Mucosa of descending colon (tissue), 3 donors: Measurements from ENCODE around the gene CCDC40. TPM values are rescaled to one million over a fixed set of nuclear protein-coding genes. Genes with fewer than 3 reads are reported as not detected.

Experiments used
- ATAC-seq: fragments of 200-7000 bp; cut with Tn5 transposase; one replicate; pipeline ENCODE4 v1.9.1; 2020; ENCODE audit warnings: mild to moderate bottlenecking, moderate library complexity
- DNase-seq, 3 donors: peaks; one replicate each; pipeline ENCODE4 v3.0.0-alpha.2; 2020
- H3K36me3 ChIP-seq: fragments of 200-600 bp; one replicate; pipeline ENCODE4 v1.8.0; 2021; ENCODE audit warnings: low read depth, mild to moderate bottlenecking
- H3K4me1 ChIP-seq: fragments of 200-600 bp; one replicate; pipeline ENCODE4 v1.8.0; 2021; ENCODE audit warnings: low read depth, mild to moderate bottlenecking
- H3K4me3 ChIP-seq: fragments of 200-600 bp; one replicate; pipeline ENCODE4 v1.8.0; 2021; ENCODE audit warnings: mild to moderate bottlenecking
- H3K9me3 ChIP-seq: fragments of 200-600 bp; one replicate; pipeline ENCODE4 v1.8.0; 2021; ENCODE audit warnings: mild to moderate bottlenecking
- intact Hi-C, 2 donors: fragments of 100-400 bp; cut with DNase I in 1 of 2; cut with micrococcal nuclease in 1 of 2; formaldehyde crosslinking; loops; one replicate each; pipeline versions ENCODE4 v1.11.0 to v1.11.1; 2022; cut with DNase I, micrococcal nuclease
- microRNA-seq: library from miRNA; unstranded; fragments of <30 nt; microRNA quantifications from one replicate; pipeline ENCODE4, GENCODE V29; 2019
- total RNA-seq, 3 donors: library from RNA; stranded (reverse); fragmentation: NEBNext Ultra II Directional in 2 of 3; extraction: Animal tissue kit (Norgen Biotek cat#: 25700) in 2 of 3; gene quantifications; one replicate each; pipeline versions ENCODE4 v1.2.1 to v1.2.4, GENCODE V29; 2021 to 2023
- TF ChIP-seq, protein P1 (sequence below): fragments of 200-600 bp; IDR thresholded peaks from one replicate; pipeline ENCODE4 v1.8.0; 2022; ENCODE audit warnings: antibody characterized with exemption, mild to moderate bottlenecking
- donor health status: DM: no; HTN: no; CAD: no; lungs with moderate emphysema.
- donor health status: DM: no; HTN: no; CAD: no.
- donor health status: DM: no; HTN: yes; CAD: no.

CCDC40 gene
- total RNA-seq, 3 donors from 2014 or later = 2.1 to 5.9 (median 2.7) TPM

- H3K9me3 ChIP-seq = no peaks in the 10 kb centered on the region
- H3K36me3 ChIP-seq = peaks cover 9% of the 10 kb centered on the region
- ATAC-seq = peak; percentile 22
- peak in 2 of 3 donors; percentile 23 to 73 for DNase-seq
- H3K4me1 ChIP-seq = peaks cover 19% of the 10 kb centered on the region
- H3K4me3 ChIP-seq = peak overlapping the region; percentile 90
- intact Hi-C loops = loop anchor here in 1 of 2 donors (10.0 kb wide), 1 partner anchor 62 kb away; no protein-coding TSS in a partner anchor
- TF ChIP-seq, protein P1, sequence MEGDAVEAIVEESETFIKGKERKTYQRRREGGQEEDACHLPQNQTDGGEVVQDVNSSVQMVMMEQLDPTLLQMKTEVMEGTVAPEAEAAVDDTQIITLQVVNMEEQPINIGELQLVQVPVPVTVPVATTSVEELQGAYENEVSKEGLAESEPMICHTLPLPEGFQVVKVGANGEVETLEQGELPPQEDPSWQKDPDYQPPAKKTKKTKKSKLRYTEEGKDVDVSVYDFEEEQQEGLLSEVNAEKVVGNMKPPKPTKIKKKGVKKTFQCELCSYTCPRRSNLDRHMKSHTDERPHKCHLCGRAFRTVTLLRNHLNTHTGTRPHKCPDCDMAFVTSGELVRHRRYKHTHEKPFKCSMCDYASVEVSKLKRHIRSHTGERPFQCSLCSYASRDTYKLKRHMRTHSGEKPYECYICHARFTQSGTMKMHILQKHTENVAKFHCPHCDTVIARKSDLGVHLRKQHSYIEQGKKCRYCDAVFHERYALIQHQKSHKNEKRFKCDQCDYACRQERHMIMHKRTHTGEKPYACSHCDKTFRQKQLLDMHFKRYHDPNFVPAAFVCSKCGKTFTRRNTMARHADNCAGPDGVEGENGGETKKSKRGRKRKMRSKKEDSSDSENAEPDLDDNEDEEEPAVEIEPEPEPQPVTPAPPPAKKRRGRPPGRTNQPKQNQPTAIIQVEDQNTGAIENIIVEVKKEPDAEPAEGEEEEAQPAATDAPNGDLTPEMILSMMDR = no peak
Observed at GRCh38 chr17:80146121-80147034, 109.9 kb downstream of the CCDC40 start.

GRCh38 chr17:80147035-80147822 lies 110.8 kb downstream of the CCDC40 start, which contains the start of gene EIF4A3:
TSS of gene EIF4A3 (minus strand) at chr17:80147128. CDS start at chr17:80146961, 167 bp downstream.
- peaks cover 19% of the 10 kb centered on the region for H3K4me1 ChIP-seq
- peaks cover 9% of the 10 kb centered on the region for H3K36me3 ChIP-seq
- ATAC-seq (peak; percentile 97), DNase-seq (peak; percentile 99)
- TF ChIP-seq, protein P1 = no peak
- peak within 1 kb of the TSS; percentile 90 for H3K4me3 ChIP-seq
- H3K9me3 ChIP-seq = no peaks in the 10 kb centered on the region
- intact Hi-C loops = loop anchor here in 1 of 2 donors (10.0 kb wide), 1 partner anchor 62 kb away; no protein-coding TSS in a partner anchor

Small RNAs within 50 kb of the gene (microRNA-seq; reads per million reads assigned to microRNA genes)
- not detected for gene MIR1268B

Other genes with a start within 250 kb of the CCDC40 start
- gene CBX8, start 239.6 kb upstream of the CCDC40 start, total RNA-seq = 1 to 10 TPM; 3.4 to 4.7 (median 4.0) TPM
- 10 to 100 TPM; 10.2 to 14.2 (median 13.2) TPM for gene CBX4, start 197.2 kb upstream of the CCDC40 start, total RNA-seq
- 10 to 100 TPM; 10.9 to 23.4 (median 22.1) TPM for gene TBC1D16, start 770 bp upstream of the CCDC40 start, total RNA-seq
- 10 to 100 TPM; 23.4 to 50.0 (median 49.3) TPM for gene GAA, start 64.9 kb downstream of the CCDC40 start, total RNA-seq
- gene EIF4A3, start 110.5 kb downstream of the CCDC40 start, total RNA-seq = 10 to 100 TPM; 59.2 to 80.2 (median 61.8) TPM
- gene CARD14, start 133.4 kb downstream of the CCDC40 start, total RNA-seq = 1 to 10 TPM in 2 of 3 donors, under 1 TPM in 1; 0.38 to 2.4 (median 1.4) TPM
- 10 to 100 TPM; 39.7 to 44.8 (median 42.5) TPM for gene SGSH, start 183.7 kb downstream of the CCDC40 start, total RNA-seq
- gene SLC26A11, start 183.8 kb downstream of the CCDC40 start, total RNA-seq = 10 to 100 TPM; 13.8 to 18.1 (median 14.0) TPM
- 100 to 1,000 TPM; 135 to 143 (median 136) TPM for gene RNF213, start 224.2 kb downstream of the CCDC40 start, total RNA-seq